HPDE6-E6E7 (cell line): ENCODE measurements around the gene MYDGF.
"Not testable (repeated sequence)": the region's sequence is repeated elsewhere in the genome, so short reads cannot be mapped to it uniquely, and the experiment has no call there.

Experiments used
- DNase-seq: peaks from one replicate; pipeline ENCODE4 v3.0.0; 2011; ENCODE audit warnings: missing footprints; ENCODE audit errors: extremely low spot score

MYDGF gene

GRCh38 chr19:4669723-4670480 lies at the start of gene MYDGF:
Gene MYDGF (minus strand): TSS chr19:4670342. CDS start chr19:4670334, 8 bp downstream.
- DNase-seq: peak; percentile 95

- DNase-seq: no peak
Observed at GRCh38 chr19:4719499-4719866, 49.3 kb upstream of the MYDGF start.

DNA sequence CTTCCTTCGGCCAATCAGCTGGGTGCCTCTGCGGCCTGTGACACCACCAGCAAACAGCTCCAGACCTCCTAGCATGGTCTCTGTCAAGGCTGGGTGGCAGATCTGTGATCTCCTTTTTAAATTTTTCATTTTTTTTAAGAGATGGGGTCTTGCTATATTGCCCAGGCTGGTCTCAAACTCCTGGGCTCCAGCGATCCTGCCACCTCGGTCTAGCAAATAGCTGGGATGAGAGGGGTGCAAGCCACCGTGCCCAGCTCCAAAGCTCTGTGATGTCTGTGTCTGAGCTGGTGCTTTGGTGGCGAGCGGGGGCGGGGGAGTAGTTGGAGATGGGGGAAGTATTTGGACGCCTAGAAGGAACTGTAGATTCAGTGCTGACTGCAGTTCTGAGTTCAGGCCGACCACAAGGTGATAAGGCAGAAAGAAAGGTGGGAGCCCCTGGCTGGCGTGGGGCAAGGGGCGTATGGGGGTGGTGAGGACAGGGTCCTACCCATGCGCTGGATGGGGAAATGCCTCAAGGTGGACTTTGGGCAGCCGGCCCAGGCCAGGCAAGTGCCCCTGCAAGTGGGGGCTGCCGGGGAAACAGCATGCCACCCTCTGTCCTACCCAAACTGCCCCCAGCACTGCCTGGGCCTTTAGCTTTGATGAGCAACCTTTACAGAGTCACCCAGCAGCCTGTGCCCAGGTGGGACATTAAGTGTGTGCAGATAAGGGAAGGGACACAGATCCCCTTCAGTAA lies 48.0 kb upstream of the MYDGF start:
- DNase-seq: no peak

DNA sequence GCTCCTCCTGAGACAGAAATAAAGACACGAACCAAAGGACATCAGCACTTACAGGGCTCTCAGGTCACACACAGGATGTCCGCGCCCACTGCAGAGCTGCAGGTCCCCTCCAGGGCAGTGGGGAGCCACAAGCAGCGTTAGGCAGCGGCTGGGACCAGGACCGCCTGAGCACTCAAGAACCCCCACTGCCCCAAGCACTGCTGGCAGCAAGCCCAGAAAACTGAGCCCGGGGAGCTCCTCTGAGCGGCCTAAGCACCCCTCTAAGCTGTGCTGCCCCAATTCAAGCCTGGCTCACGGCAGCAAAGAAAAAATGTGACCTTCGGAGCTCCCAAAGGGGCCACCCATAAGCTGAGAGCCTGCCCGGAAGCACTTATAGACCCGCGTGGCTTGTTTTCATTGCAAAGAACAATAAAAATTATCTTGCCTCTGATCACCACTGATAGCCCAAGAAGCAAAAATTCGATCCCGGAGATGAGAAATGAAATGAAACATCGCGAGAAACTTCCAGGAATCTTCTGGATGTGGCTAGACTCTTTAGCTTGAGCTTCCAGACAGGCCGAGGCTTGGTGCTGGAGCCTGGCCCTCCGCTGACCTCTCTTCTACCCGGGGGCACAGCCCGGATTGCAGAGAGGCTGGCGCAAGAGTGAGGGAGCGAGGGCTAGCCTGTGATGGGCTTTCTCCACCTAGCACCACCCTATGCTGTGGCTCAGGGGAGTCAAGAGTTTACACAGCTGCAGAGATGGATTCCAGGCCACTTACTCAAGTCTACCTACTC lies 47.2 kb upstream of the MYDGF start:
- DNase-seq: peak; percentile 91

DNA sequence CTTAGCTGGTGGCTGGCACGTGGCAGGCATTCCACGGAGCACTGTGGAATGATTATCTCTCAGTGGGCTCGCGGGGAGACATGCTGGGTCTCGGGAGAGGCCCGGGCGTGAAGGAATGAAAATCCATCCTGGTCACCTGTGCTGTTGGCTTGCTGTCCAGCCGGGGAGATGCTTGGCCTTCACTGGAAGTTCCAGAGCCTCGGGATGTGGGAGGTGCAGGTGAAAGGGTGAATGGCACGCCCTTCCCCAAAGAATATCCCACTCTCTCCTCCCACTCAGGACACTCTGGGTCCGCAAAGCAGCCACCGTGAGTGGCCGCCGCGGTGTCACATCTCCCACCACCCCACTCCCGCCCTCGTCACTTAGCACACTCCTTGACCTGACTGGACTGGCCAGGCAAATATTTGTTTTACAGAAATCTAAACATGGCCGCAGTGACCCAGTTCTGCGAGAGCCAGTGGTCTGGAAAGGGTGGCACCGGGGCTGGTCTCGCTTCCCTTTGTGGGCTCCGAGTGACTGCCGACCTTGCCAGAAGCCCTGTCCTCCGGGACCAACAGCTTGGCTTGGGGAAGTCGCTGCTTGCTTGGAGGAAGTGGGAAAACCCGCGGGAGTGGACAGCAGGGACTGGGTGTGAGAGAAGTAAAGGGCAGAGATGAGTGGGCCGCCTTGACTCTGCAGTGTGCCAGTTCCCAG lies 45.5 kb upstream of the MYDGF start:
- DNase-seq: no peak

DNA sequence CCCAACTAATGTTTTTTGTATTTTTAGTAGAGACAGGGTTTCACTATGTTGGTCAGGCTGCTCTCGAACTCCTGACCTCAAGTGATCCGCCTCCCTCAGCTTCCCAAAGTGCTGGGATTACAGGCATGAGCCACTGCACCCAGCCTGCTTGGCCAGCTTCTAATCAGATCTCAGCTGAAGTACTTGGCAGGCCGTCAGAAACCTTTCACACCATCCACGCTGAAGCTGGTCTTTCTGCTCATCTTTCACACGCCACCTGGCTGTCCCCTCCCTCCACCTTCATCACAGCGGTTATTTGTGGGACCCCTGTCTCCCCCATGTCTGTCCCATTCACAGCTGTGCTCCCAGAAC lies 45.0 kb upstream of the MYDGF start:
- DNase-seq: not testable (repeated sequence)

DNA sequence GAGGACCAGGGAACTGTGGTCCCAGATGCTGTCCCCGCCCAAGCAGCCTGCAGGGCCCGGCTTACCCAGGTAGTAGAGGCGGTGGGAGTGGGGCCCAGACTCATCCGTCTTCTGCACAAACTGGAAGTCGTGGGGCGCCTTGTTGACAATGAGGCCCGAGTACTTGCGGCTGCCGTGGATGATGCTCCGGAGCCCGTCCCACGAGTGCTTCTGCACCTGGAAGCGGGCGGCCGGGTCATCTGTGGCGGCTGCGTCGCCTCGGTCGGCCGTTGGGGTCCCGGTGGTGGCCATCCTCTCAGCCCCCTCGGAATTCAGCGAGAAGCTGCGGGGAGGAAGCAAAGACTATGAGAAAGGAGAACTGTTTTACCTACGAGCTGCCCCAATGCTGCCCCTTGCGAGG lies 43.9 kb upstream of the MYDGF start:
- DNase-seq: no peak

- DNase-seq: peak; percentile 99
Observed at GRCh38 chr19:4713384-4713951, 43.3 kb upstream of the MYDGF start.

DNA sequence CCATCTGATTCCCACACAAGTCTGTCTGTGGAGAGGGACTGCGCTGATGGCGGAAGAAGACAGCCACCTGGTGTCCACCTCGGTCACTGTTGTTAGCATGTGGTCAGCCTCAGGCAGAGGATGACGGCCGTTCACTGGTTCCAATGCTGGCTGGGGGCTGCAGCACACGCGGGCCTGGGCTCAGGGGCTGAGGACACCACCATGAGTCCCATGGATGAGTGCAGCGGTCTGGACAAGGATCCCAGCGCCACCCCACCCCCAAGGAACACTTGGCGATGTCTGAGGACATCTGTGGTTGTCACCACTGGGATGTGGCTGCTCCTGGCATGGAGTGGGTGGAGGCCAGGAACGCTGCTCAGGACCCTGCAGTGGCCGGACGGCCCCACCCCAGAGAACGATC lies 42.6 kb upstream of the MYDGF start:
- no peak for DNase-seq

GRCh38 chr19:4711211-4711610 lies 41.1 kb upstream of the MYDGF start:
- DNase-seq: no peak

GRCh38 chr19:4710281-4710600 lies 40.1 kb upstream of the MYDGF start:
- no peak for DNase-seq

- no peak for DNase-seq
Observed at GRCh38 chr19:4709440-4710280, 39.5 kb upstream of the MYDGF start.

DNA sequence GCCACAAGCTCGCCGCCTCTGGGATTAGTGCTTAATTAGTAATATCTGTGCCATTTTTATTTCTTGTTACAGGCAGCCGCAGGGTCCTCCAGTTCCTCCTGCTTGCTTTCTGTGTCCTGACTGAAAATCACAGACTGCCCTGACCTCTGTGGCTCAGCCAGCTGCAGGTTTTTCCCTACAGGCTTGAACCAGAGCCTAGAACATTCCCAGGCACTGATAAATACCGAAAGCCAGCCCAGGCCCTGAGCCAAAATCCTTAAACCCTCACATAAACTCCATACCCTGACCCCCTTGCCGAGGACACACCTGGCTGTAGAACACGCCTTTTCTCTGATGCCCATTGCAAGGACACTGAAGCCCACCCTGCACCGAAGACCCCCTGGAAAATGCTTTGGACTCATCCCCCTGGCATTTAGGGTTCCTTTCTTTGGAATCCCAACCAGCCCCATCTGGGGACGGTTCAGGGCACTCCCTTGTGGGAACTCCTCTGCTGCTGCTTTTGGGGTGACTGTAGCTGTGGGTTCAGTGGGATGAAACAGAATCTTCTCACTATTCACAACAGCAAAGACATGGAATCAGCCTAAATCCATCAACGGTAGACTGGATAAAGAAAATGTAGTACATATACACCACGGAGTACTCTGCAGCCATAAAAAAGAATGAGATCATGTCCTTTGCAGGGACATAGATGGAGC lies 38.0 kb upstream of the MYDGF start:
- no peak for DNase-seq

GRCh38 chr19:4707322-4707721 lies 37.2 kb upstream of the MYDGF start:
- no peak for DNase-seq

DNA sequence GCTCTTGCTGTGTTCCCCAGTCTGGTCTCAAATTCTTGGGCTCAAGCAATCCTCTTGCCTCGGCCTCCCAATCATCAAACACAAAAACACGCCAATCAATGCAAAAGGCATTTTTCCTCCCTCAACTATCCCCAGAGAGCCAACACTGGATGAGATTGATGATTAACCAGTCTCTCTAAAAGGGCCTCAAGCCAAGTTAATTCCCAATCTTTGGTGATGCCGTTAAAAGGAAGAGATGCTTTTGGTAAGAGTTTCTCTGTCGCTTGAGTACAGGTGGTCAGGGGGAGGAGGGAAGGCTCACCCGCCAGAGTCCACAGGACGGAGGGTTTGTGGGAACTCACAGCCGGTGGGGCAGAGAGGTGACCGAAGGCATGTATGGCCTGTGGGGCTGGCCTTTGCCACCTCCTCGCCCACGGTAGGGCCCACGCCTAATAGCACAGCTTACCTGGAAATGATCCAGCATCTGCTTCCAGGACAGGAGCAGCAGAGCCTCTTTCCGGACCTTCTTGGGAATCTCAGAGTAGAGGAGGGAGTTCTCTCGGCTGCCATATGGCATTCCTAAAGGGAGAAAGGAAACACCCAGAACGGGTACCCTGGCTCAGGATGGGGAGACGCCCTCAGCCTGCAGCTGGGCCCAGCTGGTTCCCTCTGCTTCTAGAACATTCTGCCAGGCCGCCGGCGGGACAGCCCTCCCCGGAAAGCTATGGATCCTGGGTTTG lies 35.4 kb upstream of the MYDGF start:
- DNase-seq: no peak

DNA sequence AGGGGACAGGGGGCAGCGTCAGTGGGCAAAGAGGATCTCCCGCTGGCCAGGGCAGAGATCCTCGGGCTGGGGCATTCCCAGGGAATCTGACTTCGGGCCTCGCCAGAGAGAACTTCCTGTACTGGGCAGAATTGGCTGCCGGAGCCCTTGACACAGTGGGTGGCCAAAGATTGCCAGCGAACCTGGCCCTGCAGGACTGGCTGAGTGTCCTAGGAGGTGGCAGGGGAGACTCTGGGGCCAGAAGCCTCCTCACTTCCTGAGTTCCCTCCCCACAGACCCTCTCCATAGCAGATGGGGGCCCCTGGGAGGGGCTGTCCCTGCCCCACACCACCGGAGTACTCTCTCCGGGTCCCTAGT lies 34.2 kb upstream of the MYDGF start:
- no peak for DNase-seq

GRCh38 chr19:4703671-4704316 lies 33.7 kb upstream of the MYDGF start:
- no peak for DNase-seq

DNA sequence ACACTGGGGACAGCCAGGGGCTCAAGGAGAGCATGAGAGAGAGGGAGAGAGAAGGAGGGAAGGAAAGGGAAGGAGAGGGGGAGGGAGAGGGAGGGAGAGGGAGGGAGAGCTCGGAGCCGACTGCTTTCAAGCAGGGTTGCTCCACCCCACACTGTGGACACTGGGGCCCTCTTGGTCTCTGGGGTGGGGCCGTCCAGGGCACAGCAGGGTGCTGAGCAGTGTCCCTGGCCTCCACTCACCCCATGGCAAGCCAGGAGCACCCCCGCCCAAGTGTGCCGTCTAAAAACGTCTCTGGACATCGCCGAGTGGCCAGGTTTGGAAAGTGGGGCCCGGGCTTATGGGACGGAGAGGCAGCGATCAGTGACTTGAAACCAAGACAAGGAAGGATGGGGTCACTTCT lies 32.6 kb upstream of the MYDGF start:
- DNase-seq: no peak

DNA sequence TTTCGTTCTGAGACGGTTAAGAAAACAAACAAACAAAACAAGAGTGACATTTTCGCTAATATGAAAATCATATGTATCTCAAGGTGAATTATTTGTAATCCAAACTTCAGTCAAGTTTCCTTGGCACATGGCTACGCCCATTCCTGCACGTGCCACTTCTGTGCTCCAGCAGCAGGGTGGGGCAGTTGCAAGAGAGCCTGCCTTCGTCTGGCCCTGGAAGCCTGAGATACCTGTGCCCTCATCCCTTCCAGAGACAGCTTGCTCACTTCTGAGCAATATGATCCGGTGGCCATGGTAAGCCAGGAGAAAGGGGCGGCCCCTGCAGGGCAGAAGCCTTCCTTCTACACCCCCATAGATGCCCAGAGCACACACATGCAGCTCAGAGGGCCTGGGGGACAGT lies 31.4 kb upstream of the MYDGF start:
- no peak for DNase-seq

- DNase-seq: no peak
Observed at GRCh38 chr19:4700693-4700970, 30.5 kb upstream of the MYDGF start.
